ENCODE measurements around the gene SLC9B2. TPM values are rescaled to one million over a fixed set of nuclear protein-coding genes. Genes with fewer than 3 reads are reported as not detected.

SLC9B2 gene, protein sequence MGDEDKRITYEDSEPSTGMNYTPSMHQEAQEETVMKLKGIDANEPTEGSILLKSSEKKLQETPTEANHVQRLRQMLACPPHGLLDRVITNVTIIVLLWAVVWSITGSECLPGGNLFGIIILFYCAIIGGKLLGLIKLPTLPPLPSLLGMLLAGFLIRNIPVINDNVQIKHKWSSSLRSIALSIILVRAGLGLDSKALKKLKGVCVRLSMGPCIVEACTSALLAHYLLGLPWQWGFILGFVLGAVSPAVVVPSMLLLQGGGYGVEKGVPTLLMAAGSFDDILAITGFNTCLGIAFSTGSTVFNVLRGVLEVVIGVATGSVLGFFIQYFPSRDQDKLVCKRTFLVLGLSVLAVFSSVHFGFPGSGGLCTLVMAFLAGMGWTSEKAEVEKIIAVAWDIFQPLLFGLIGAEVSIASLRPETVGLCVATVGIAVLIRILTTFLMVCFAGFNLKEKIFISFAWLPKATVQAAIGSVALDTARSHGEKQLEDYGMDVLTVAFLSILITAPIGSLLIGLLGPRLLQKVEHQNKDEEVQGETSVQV
- 6.7 to 9.8 TPM (median 8.3 TPM) in 5 replicates for total RNA-seq (2022; extraction: Qiagen RNA extraction; ENCODE audit: low read depth)

DNA sequence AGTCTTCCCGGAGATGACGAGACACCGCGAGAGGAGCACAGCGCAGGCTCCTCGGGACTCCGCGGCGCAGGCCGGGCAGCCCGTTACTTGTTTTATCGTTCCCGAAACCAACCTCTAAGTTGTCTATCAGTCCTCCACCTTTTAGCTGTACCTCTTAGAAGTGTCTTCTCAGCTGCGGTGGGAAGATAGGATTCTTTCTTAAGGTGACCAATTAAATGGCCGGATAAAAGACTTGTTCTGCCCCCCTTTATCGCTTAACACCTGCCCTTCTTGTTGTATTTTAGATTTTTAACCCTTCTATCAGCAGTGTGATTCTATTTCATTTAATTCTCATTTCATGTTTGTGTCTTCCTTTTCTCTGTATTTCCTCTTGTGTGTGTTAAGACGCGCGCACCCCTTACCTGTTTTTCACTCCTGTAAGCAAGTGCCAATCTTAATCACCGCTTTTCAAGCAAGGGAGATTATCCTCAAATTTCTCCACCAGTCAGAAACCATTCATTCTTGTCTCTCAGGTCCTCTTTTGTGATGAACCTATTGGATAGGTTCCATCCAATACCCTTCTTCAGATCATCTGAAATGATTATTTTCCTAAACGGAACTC lies at the start of gene SLC9B2:
SLC9B2 (minus strand) TSS at position 15 of the 601 bp plus-strand sequence. CDS start 9,211 bp downstream, outside the sequence.

DNA sequence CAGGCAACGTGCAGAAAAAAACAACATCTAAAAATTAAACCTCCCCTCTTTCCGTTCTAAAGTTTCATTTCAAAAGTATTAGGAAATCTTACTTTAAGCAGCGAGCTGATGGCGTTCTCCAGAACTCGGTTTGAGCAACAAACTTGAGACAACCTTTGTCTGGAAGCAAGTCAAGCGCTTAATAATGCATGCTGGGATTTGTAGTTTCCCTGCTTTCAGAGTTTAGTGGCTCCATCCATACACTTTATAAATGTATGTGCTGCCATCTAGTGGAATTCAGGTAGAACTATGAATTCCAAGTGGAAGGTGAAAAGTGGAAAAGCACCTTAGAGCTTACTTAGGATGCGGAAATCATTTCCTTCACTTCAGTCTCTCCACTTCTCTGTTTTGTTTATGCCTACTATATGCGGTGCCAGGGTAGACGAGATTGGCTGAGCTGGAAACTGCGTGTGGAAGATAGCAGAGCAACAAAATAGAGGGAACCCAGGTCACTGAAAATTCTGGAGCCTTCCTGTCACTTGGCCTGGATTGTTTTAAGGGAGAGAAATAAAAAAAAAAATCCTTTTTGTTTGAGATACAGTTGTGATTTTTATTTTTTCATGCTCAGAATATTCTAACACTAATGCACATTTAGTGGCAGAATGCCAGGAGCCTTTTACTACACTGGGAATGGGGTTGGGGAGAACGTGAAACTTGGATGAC lies 23.3 kb upstream of the SLC9B2 start, which contains the start of gene BDH2:
BDH2 (minus strand) TSS at position 144 of the 702 bp plus-strand sequence. CDS start 3,580 bp downstream, outside the sequence.

DNA sequence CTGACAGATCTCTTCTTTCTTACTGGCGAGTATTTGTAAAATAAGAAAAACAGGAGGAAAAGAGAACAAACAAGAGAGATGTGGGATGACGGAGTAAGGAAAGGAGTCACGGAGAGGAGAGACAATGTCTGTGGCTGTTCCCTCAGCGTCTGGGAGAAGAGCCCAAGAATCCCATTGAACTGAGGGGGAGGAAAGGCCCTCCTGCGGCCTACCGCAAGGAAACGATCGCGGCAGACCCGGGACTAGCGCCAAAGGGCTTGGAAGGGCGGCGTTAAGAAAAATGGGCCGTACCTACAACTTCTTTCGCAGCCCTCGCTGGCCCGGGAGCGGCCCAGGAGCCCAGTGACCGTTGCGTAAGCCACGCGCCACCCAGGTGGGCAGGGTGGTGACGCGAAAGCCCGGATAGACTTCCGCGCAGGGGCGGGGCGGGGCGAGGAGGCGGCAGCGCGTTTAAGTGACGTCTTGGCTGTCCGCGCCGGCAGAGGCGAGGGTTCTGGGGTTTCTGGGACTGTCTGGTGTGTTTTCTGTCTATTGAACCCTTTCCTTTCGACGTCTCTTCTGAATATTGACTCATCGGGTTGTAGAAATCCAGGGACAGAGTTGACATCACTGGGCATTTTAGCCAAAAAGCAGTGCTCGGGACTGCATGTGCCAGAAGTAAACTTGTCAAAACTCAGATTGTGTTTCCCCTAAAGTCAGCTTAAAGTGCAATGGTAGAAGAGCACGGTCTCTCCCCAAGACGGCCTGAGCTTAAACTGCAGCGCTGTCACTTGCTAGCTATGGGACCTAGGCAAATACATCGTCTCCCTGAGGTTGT lies 57.0 kb downstream of the SLC9B2 start, which contains the start of gene SLC9B1:
SLC9B1 (minus strand) TSS at position 398 of the 817 bp plus-strand sequence. CDS start 27,994 bp downstream, outside the sequence.

Other genes with a start within 250 kb of the SLC9B2 start
- 209 to 236 TPM (median 223 TPM) in 5 replicates for gene UBE2D3, start 249.2 kb downstream of the SLC9B2 start, total RNA-seq (2022; extraction: Qiagen RNA extraction; ENCODE audit: low read depth)
- 38.3 to 47.0 TPM (median 42.3 TPM) in 5 replicates for gene CISD2, start 207.8 kb downstream of the SLC9B2 start, total RNA-seq (2022; extraction: Qiagen RNA extraction; ENCODE audit: low read depth)
- 0.09 to 0.28 TPM (median 0.11 TPM) in 3 of 5 replicates, not detected in the others for gene SLC9B1, start 57.1 kb downstream of the SLC9B2 start, total RNA-seq (2022; extraction: Qiagen RNA extraction; ENCODE audit: low read depth)
- gene BDH2, start 23.1 kb upstream of the SLC9B2 start, total RNA-seq (2022; extraction: Qiagen RNA extraction; ENCODE audit: low read depth), result 7.6 to 10.8 TPM (median 8.6 TPM) in 5 replicates
- gene CENPE, start 121.6 kb upstream of the SLC9B2 start, total RNA-seq (2022; extraction: Qiagen RNA extraction; ENCODE audit: low read depth), result 5.6 to 10.9 TPM (median 10.6 TPM) in 5 replicates